ENCODE results near the gene HHLA2.
A peak's percentile ranks its signal among the peaks of the same experiment; 100 is the strongest.

The HHLA2 gene

DNA sequence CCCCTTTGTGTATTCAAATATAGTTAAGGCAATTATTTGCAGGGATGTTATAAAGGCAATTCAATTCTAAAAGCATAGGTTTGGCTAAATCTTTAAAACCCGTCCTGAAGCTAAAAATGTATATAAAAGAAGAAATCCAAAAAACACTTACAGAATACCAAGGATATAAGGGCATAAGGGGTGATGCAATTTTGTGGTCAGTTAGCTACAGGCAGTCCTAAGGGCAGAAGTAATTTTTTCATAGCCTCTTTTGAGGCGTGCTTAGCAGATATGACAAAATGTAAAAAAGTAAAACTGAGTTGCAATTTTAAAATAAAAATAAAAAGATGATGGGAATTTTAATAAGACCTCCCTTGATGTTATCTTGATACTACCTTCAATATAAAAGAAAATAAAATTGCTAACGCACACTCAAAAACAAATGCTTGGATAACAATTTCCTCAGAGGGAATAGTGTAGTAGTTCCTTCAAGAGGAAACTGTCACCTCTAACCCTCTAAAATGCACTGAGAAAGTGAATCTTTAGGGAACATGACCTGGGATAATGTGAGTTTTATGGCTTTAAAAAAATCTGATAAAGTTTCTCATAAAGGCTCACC lies 109.8 kb downstream of the HHLA2 start:
- no peak overlapping the region for H3K4me3 ChIP-seq (ENCODE audit: low read length)
- no peak overlapping the region for H3K4me2 ChIP-seq (ENCODE audit: low read depth, low read length)
- no peaks in the 10 kb centered on the region for H3K36me3 ChIP-seq (replicated peaks; ENCODE audit: insufficient read depth, low read length)
- no peaks in the 10 kb centered on the region for H3K4me1 ChIP-seq (ENCODE audit: low read length)
- TF ChIP-seq EZH2 (optimal IDR thresholded peaks at IDR 0.05; ENCODE audit: low read depth, low read length) (no peak), EZH2phosphoT487 (IDR thresholded peaks at IDR 0.05; ENCODE audit: low read length) (no peak)
- TF ChIP-seq, protein P1, sequence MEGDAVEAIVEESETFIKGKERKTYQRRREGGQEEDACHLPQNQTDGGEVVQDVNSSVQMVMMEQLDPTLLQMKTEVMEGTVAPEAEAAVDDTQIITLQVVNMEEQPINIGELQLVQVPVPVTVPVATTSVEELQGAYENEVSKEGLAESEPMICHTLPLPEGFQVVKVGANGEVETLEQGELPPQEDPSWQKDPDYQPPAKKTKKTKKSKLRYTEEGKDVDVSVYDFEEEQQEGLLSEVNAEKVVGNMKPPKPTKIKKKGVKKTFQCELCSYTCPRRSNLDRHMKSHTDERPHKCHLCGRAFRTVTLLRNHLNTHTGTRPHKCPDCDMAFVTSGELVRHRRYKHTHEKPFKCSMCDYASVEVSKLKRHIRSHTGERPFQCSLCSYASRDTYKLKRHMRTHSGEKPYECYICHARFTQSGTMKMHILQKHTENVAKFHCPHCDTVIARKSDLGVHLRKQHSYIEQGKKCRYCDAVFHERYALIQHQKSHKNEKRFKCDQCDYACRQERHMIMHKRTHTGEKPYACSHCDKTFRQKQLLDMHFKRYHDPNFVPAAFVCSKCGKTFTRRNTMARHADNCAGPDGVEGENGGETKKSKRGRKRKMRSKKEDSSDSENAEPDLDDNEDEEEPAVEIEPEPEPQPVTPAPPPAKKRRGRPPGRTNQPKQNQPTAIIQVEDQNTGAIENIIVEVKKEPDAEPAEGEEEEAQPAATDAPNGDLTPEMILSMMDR (IDR thresholded peaks at IDR 0.05; ENCODE audit: low read length) = no peak
- DNase-seq = no peak
- H3K27me3 ChIP-seq (replicated peaks; ENCODE audit: insufficient read depth, low read length) = no peaks in the 10 kb centered on the region
- no peak overlapping the region for H2AFZ ChIP-seq (ENCODE audit: low read length)
- no peak overlapping the region for H3K27ac ChIP-seq (ENCODE audit: low read length)
- H3K9me3 ChIP-seq (replicated peaks; ENCODE audit: insufficient read depth, low read length) = no peaks in the 10 kb centered on the region
- H3K9me2 ChIP-seq (replicated peaks; ENCODE audit: insufficient read depth, low read length) = no peaks in the 10 kb centered on the region
- no peaks in the 10 kb centered on the region for H4K20me1 ChIP-seq (ENCODE audit: insufficient read depth, low read length)
- H3K79me2 ChIP-seq (ENCODE audit: low read length) = no peaks in the 10 kb centered on the region
- H3F3A ChIP-seq (ENCODE audit: insufficient read depth, low read length) = no peaks in the 10 kb centered on the region
- H3K9ac ChIP-seq (ENCODE audit: low read length) = no peak overlapping the region

DNA sequence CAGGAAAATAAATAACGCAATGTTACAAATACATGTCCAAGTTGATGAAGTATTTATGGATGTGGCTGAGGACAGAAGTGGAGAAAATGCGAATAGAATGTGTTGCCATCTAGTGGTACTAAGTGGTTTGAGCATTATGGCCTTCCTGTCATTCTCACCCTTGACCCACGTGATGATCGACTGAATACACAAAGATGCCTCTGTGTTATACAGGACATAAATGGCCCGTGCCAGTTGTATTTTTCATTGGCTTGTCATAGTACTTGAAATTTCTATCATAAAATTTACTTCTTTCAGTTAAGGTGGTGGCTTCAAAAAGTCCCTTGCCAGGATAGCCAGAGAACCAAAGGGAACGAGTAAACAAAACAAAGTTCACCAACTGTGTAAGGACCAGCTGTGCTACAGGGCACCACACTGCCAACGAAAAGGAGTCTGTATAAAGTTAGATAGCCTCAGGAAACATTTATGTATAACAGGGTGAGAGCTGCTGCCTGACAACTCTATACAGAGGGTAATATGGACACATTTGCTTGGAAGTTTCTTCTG lies 110.4 kb downstream of the HHLA2 start:
- H3K79me2 ChIP-seq (ENCODE audit: low read length) = no peaks in the 10 kb centered on the region
- TF ChIP-seq EZH2phosphoT487 (IDR thresholded peaks at IDR 0.05; ENCODE audit: low read length) = no peak
- TF ChIP-seq, protein P1 (IDR thresholded peaks at IDR 0.05; ENCODE audit: low read length) = peak; percentile 85
- no peaks in the 10 kb centered on the region for H3K27me3 ChIP-seq (replicated peaks; ENCODE audit: insufficient read depth, low read length)
- no peak overlapping the region for H3K27ac ChIP-seq (ENCODE audit: low read length)
- peak; percentile 76 for DNase-seq
- H3K9ac ChIP-seq (ENCODE audit: low read length) = no peak overlapping the region
- no peaks in the 10 kb centered on the region for H3K4me1 ChIP-seq (ENCODE audit: low read length)
- no peaks in the 10 kb centered on the region for H3F3A ChIP-seq (ENCODE audit: insufficient read depth, low read length)
- H3K9me2 ChIP-seq (replicated peaks; ENCODE audit: insufficient read depth, low read length) = no peaks in the 10 kb centered on the region
- no peak overlapping the region for H3K4me3 ChIP-seq (ENCODE audit: low read length)
- H3K4me2 ChIP-seq (ENCODE audit: low read depth, low read length) = 0 out of 2 replicates have a peak overlapping the region, but pooled peaks have one; percentile 34
- peak overlapping the region; percentile 51 for H2AFZ ChIP-seq (ENCODE audit: low read length)
- H3K36me3 ChIP-seq (replicated peaks; ENCODE audit: insufficient read depth, low read length) = no peaks in the 10 kb centered on the region
- no peaks in the 10 kb centered on the region for H4K20me1 ChIP-seq (ENCODE audit: insufficient read depth, low read length)
- no peaks in the 10 kb centered on the region for H3K9me3 ChIP-seq (replicated peaks; ENCODE audit: insufficient read depth, low read length)

DNA sequence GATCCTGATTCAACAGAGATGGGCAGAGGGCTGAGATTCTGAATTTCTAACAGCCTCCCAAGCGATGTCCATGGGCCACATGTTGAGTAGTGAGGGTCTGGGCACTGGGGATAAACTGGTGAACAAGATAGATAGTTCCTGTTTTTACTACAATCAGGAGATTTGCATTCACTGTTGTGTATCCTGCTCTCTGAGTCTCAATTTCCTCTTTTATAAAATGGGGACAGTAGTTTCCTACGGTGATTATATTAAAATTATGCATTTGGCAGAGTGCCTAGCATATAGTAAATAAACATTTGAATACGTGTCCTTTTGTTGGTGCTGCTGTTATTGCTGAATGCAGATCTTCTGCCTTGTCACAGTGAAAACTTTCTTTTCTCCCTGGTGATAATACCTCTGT lies 111.5 kb downstream of the HHLA2 start:
- H3K4me1 ChIP-seq (ENCODE audit: low read length) = peaks cover under 1% of the 10 kb centered on the region; the same call in 1 of the 2 replicates
- H3K9ac ChIP-seq (ENCODE audit: low read length) = no peak overlapping the region
- no peaks in the 10 kb centered on the region for H4K20me1 ChIP-seq (ENCODE audit: insufficient read depth, low read length)
- H3K4me3 ChIP-seq (ENCODE audit: low read length) = no peak overlapping the region
- no peak overlapping the region for H2AFZ ChIP-seq (ENCODE audit: low read length)
- no peaks in the 10 kb centered on the region for H3K79me2 ChIP-seq (ENCODE audit: low read length)
- H3K4me2 ChIP-seq (ENCODE audit: low read depth, low read length) = no peak overlapping the region
- H3K27me3 ChIP-seq (replicated peaks; ENCODE audit: insufficient read depth, low read length) = no peaks in the 10 kb centered on the region
- TF ChIP-seq EZH2phosphoT487 (IDR thresholded peaks at IDR 0.05; ENCODE audit: low read length) (no peak), EZH2 (optimal IDR thresholded peaks at IDR 0.05; ENCODE audit: low read depth, low read length) (no peak)
- TF ChIP-seq, protein P1 (IDR thresholded peaks at IDR 0.05; ENCODE audit: low read length) = no peak
- H3F3A ChIP-seq (ENCODE audit: insufficient read depth, low read length) = no peaks in the 10 kb centered on the region
- H3K9me3 ChIP-seq (replicated peaks; ENCODE audit: insufficient read depth, low read length) = no peaks in the 10 kb centered on the region
- H3K9me2 ChIP-seq (replicated peaks; ENCODE audit: insufficient read depth, low read length) = no peaks in the 10 kb centered on the region
- H3K27ac ChIP-seq (ENCODE audit: low read length) = no peak overlapping the region
- H3K36me3 ChIP-seq (replicated peaks; ENCODE audit: insufficient read depth, low read length) = no peaks in the 10 kb centered on the region
- DNase-seq = no peak

Data from MM.1S (cell line).